HUES6 (cell line): ENCODE measurements around the gene SPTBN2.
A peak's percentile ranks its signal among the peaks of the same experiment; 100 is the strongest.

ENCODE experiments used
- H3K27ac ChIP-seq: 2 replicates; pipeline ENCODE4 v1.7.0; 2013; ENCODE audit warnings: low read depth, mild to moderate bottlenecking, low read length, inconsistent platforms
- H3K27me3 ChIP-seq: 2 replicates; pipeline ENCODE4 v1.6.1; 2013; ENCODE audit warnings: low read length; ENCODE audit not compliant: control insufficient read depth, insufficient read depth
- H3K36me3 ChIP-seq: 2 replicates; pipeline ENCODE4 v1.6.1; 2013; ENCODE audit warnings: low read length; ENCODE audit not compliant: control insufficient read depth, insufficient read depth
- H3K4me1 ChIP-seq: 2 replicates; pipeline ENCODE4 v1.6.1; 2013; ENCODE audit warnings: low read length; ENCODE audit not compliant: control insufficient read depth, insufficient read depth
- H3K4me3 ChIP-seq: 2 replicates; pipeline ENCODE4 v1.5.1; 2013; ENCODE audit warnings: low read depth, low read length
- H3K9ac ChIP-seq: one replicate; pipeline ENCODE4 v1.6.1; 2013; ENCODE audit warnings: mild to moderate bottlenecking, low read length
- H3K9me3 ChIP-seq: 2 replicates; pipeline ENCODE4 v1.6.1; 2013; ENCODE audit warnings: low read depth, low read length; ENCODE audit not compliant: control insufficient read depth, insufficient read depth

Gene SPTBN2

DNA sequence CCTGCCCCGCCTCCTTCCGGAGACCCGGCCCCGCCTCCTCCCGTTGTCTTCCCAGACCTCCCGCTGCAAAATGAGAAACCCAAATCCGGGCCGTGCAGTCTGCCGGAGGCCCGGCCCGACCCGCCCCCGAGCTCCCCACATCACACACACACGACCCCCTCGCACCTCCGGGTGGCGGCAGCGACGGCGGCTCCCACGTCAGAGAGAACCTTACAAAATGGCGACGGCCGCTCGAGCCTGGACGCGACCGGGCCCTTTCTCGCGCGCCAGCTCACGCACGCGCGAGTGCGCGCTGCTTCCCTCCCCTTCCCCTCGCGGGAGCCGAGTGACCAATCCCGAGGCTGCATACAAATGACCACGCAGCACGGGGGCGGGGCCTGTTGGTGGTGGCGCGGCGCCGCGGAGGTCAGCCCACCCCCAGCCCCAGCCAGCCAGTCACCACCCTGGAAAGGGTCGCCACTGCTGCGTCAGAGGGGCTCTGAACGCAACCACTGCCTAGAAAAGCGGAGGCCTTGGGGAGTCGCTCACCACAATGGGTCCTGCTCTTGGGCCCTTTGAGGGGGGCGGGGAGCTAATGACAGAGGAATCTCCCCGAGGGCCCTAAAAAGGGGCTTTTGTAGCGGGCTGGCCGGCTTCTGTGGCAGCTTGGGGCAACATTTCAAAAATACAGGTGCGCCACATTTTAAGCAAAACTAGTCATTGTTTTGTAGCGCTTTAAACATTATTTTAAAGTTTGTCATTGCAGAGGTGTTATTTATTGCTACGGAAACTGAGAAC, 51.2 kb downstream of the SPTBN2 start, which contains the start of gene RBM4B:
RBM4B (minus strand) TSS at position 289 of the 777 bp plus-strand sequence. CDS start 808 bp downstream, outside the sequence.
- Histone ChIP-seq H3K9ac (peak within 1 kb of the TSS; percentile 79), H3K36me3 (peaks cover 17% of the 10 kb centered on the region)

DNA sequence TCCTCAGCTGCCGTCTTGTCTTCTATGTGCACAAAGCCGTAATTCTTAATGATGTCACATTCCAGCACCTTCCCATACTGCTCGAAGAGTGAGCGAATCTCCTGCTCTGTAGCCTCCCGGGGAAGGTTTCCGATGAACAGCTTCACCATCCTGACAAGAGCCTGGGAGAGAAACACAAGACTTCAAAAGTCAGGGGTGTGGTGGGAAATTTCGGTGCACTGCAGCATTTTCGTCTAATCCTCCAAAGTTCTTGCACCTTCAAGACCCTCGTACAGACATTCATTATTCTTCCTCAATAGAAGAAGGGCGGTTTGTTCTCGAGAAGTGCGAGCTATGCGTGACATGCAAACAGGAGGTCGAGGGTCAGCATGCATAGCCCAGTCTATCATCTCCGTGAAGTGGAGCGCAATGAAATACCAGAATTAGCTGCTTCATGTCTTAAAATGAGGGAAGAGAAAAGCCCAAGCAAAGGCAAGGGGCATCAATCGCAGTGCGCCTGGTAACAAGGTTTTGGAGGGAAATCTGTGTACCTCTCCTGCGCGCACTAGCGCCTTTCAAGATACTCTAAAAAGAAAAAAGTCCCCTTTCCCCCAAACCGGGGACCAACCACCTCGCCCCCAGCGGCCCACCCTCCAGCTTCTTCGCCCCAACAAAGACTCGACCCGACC, 52.0 kb downstream of the SPTBN2 start:
- Histone ChIP-seq H3K27ac (peak overlapping the region; percentile 69), H3K4me1 (peaks cover 19% of the 10 kb centered on the region), H3K4me3 (peak overlapping the region; percentile 75), H3K36me3 (peaks cover 17% of the 10 kb centered on the region), H3K9me3 (no peaks in the 10 kb centered on the region), H3K9ac (peak overlapping the region; percentile 79), H3K27me3 (no peaks in the 10 kb centered on the region)

More for the DNA sequence above, 51.2 kb downstream of the SPTBN2 start, which contains the start of gene RBM4B:
- peak within 1 kb of the TSS; percentile 75 for H3K4me3 ChIP-seq
- H3K9me3 ChIP-seq: no peaks in the 10 kb centered on the region
- peaks cover 19% of the 10 kb centered on the region for H3K4me1 ChIP-seq
- H3K27me3 ChIP-seq: no peaks in the 10 kb centered on the region
- peak within 1 kb of the TSS; percentile 69 for H3K27ac ChIP-seq

DNA sequence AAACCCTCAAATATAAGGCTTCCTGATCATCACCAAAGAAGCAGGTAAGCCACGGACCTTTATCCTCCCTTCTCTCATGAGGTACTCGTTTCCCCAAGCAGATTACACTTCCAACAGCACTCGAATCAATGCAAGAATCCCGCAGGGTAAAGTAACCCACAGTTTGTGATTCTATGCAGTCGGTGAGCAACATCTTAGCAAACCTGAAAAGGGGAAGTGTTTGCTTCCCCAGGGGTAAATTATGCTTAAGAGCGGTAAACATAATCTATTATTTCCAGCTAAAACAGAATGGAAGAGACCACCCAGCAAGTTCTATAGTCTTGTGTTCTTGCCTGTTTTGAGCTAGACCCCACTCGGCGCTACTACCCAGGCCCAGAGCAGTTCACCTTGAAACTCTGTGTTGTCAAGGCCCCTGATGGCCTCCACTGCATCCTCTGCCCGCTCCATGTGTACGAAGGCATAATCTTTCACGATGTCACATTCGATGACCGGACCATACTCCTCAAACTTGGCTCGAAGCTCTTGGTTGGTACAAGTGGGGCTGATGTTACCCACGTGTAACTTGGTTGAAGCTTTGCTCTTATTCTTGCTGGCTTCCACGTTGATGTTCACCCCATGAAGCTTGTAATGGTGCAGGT, 52.6 kb downstream of the SPTBN2 start:
- Histone ChIP-seq H3K9ac (no peak overlapping the region), H3K4me1 (peaks cover 19% of the 10 kb centered on the region), H3K36me3 (peaks cover 17% of the 10 kb centered on the region), H3K27me3 (no peaks in the 10 kb centered on the region), H3K9me3 (no peaks in the 10 kb centered on the region), H3K4me3 (peak overlapping the region; percentile 75), H3K27ac (no peak overlapping the region)

DNA sequence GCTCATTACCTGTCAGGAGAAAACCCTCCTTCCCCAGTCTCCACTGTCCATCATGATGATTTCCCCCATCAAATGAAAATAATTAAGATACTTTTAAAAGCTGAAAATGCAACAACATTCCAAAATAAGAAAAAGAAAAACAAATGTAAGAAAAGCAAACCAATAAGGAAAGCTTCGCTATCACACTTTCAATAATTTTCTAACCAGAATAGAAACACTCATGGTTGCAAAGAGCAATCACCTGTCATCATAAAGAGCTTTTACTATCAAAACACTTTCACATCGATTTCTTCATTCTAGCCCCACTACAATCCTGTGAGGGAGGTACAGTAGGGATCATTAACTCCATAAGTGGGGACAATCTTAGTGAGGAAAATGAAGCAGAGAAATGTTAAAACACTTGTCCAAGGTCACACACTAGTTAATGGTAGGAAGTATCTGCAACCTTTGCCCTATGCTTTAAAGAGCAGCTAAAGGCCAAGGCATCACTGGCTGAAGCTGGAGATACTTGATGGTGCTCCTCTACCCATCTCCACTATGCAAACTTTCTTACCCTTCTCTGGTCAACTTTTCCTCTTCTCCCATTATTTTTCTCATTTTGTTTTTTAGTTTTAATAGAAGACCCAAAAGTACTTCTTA, 53.9 kb downstream of the SPTBN2 start:
- Histone ChIP-seq H3K9me3 (no peaks in the 10 kb centered on the region), H3K4me1 (peaks cover 19% of the 10 kb centered on the region), H3K27ac (no peak overlapping the region), H3K36me3 (peaks cover 21% of the 10 kb centered on the region), H3K27me3 (no peaks in the 10 kb centered on the region), H3K4me3 (peak overlapping the region; percentile 8), H3K9ac (no peak overlapping the region)

DNA sequence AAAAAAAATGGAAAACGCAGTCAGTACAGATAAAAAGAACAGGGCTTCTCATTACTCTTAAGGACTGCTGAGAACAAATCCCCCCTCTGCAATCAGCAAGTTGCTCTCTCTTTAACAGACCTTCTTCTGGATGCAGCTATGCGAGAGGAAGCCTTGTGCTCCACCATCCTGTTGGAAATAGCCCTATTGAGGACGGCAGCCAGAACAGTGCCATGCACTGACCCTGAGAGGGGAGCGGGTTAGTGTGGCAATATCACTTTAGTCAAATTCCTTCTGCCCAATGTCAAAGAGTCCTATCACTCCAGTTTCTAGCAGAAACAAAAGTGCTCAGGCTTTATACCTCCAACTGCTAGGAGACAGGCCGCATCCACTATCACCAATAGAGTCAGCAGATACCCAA, 58.2 kb downstream of the SPTBN2 start:
- Histone ChIP-seq H3K27me3 (no peaks in the 10 kb centered on the region), H3K36me3 (peaks cover 51% of the 10 kb centered on the region), H3K9me3 (no peaks in the 10 kb centered on the region), H3K4me3 (no peak overlapping the region), H3K27ac (no peak overlapping the region), H3K9ac (no peak overlapping the region), H3K4me1 (peaks cover 7% of the 10 kb centered on the region; the same call in 1 of the 2 replicates)

DNA sequence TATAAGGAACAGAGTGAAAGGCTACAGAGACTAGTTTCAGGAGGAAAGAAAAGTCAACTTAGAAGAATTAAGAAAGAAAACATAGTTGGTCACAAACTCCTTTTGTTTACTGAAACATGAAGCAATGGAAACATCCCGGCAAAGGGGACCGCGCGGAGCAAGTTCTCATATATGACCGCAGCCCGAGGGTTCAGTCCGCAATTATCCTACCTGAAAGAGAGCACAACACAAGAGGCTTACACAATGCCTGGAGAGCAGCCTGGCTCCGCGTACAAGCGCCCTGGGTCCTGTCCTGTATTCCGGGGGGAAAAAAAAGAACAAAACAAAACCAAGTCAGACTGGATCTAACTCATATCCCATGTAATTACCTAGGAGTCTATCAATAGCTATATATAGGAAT, 63.6 kb downstream of the SPTBN2 start:
- H3K9ac ChIP-seq: no peak overlapping the region
- H3K27me3 ChIP-seq: no peaks in the 10 kb centered on the region
- peaks cover 77% of the 10 kb centered on the region for H3K36me3 ChIP-seq
- no peaks in the 10 kb centered on the region for H3K9me3 ChIP-seq
- no peaks in the 10 kb centered on the region for H3K4me1 ChIP-seq
- H3K4me3 ChIP-seq: no peak overlapping the region
- H3K27ac ChIP-seq: no peak overlapping the region

DNA sequence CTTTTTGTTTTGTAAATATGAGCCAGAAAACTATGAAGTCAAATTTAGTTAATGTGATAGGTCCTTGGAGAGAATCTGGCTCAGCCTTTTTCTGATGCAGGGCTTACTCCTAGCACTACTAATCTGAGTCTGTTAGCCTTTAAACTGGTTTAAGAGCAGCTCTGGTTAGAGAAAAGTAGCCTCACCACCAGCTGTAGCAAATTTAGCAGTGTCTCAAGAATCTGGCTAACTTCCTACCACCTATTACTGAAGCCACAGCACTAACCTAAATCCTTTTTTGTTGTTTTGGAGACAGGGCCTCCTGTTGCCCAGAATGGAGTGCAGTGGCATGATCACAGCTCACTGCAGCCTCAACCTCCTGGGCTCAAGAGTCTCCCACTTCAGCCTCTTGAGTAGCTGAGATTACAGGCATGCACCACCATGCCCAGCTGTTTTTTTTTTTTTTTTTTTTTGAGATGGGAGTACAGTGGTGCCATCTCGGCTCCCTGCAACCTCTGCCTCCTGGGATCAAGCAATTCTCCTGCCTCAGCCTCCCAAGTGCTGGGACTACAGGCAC, 65.2 kb downstream of the SPTBN2 start:
- no peaks in the 10 kb centered on the region for H3K27me3 ChIP-seq
- peaks cover 80% of the 10 kb centered on the region for H3K36me3 ChIP-seq

DNA sequence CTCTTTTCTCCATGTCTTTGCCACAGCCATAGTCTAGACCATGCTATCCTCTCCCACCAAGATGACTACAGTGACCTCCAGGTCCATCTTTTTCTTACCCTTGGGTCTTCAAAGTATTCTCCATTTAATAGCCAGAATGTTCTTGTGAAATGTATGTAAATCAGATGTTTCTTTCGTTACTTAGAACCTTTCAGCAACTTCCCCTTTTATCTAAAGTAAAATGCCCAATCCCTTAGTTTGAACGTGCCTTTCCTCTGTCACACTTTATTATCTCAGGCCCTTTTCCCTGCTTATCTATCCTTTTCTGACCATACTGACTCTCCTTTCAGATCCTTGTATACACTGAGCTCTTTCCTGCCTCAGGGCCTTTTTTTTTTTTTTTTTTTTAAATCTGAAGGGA, 69.3 kb downstream of the SPTBN2 start:
- H3K4me3 ChIP-seq: no peak overlapping the region
- H3K9me3 ChIP-seq: no peaks in the 10 kb centered on the region
- no peaks in the 10 kb centered on the region for H3K4me1 ChIP-seq
- no peak overlapping the region for H3K9ac ChIP-seq
- H3K27ac ChIP-seq: no peak overlapping the region
- H3K36me3 ChIP-seq: peaks cover 55% of the 10 kb centered on the region
- no peaks in the 10 kb centered on the region for H3K27me3 ChIP-seq

More for the DNA sequence above, 65.2 kb downstream of the SPTBN2 start:
- H3K27ac ChIP-seq: no peak overlapping the region; the same call in 1 of the 2 replicates
- H3K9me3 ChIP-seq: no peaks in the 10 kb centered on the region
- H3K4me1 ChIP-seq: no peaks in the 10 kb centered on the region
- no peak overlapping the region for H3K9ac ChIP-seq
- no peak overlapping the region for H3K4me3 ChIP-seq

DNA sequence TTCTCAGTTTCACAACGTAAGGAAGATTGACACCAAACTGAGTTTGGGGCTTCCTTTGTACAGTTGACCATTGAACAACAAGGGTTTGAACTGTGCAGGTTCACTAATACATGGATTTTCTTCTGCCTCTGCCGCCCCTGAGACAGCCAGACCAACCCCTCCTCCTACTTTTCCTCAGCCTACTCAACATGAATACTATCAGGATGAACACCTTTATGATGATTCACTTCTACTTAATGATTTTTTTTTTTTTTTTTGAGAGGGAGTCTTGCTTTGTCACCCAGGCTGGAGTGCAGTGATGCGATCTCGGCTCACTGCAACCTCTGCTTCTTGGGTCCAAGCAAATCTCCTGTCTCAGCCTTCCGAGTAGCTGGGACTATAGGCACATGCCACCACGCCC, 75.9 kb downstream of the SPTBN2 start:
- H3K4me1 ChIP-seq: no peaks in the 10 kb centered on the region
- peaks cover 61% of the 10 kb centered on the region for H3K36me3 ChIP-seq
- no peak overlapping the region for H3K27ac ChIP-seq
- no peak overlapping the region for H3K4me3 ChIP-seq
- H3K9ac ChIP-seq: no peak overlapping the region
- H3K27me3 ChIP-seq: no peaks in the 10 kb centered on the region
- no peaks in the 10 kb centered on the region; the same call in 1 of the 2 replicates for H3K9me3 ChIP-seq

DNA sequence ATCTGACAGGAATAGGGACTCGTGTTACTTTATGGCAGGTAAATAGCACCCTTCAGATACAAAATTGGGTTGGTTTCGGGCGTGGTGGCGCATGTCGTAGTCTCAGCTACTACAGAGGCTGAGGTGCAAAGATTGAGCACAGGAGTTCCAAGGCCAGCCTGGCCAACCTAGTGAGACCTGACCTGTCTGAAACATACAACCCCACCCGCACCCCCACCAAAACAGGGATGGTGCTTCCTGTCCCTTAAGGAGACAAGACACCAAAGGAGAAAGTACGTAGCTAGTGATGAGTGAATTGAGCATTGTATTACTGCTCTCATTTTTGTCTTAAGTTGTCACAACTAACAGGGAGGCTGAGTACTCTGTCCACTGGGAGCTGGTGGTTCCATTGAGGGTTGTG, 76.4 kb downstream of the SPTBN2 start:
- H3K36me3 ChIP-seq: peaks cover 64% of the 10 kb centered on the region
- H3K9ac ChIP-seq: no peak overlapping the region
- H3K27me3 ChIP-seq: no peaks in the 10 kb centered on the region
- H3K9me3 ChIP-seq: no peaks in the 10 kb centered on the region; the same call in 1 of the 2 replicates
- H3K4me3 ChIP-seq: no peak overlapping the region
- H3K27ac ChIP-seq: no peak overlapping the region
- H3K4me1 ChIP-seq: no peaks in the 10 kb centered on the region
